Measurements from ENCODE around the gene LYST.
"Not testable (repeated sequence)": the region's sequence is repeated elsewhere in the genome, so short reads cannot be mapped to it uniquely, and the experiment has no call there.

LYST gene

DNA sequence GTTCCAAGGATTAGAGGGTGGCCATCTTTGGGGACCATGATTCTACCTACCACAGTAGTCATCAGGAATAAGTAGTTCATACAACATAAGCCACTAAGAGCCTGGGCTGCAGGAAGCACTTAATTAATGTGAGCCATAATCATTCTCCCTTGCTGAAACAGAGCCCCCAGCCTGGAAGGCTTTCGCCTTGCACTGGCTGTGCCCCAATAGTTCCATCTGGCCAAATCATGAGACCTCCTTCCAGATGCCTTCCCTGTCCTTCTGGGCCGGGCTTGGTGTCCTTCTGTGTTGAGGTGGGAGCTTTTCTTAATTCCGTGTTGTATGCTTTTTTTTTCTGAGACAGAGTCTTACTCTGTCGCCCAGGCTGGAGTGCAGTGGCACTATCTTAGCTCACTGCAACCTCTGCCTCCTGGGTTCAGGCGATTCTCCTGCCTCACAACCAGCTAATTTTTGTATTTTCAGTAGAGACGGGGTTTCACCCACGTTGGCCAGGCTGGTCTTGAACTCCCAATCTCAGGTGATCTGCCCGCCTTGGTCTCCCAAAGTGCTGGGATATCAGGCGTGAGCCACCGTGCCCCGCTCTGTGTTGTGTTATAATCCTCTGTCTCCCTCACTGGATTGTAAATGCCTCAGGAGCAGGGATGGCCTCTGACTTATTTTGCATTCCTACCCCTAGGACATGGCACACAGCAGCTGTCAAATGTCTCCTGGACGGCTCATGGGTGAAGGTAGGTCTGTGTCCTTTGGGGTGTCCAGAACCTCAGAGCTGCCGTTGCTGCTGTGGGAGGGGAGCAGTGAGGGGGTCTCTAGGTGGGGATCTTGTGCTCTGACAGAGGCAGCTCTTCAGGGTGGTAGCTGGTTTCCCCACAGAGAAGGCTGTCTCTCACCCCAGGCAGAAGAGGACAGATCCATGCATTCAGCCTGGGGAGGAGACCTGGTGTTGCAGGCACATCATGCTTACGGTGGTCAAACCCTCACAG lies 227.2 kb downstream of the LYST start:
- no peak overlapping the region for H2AFZ ChIP-seq (ENCODE audit: low read depth, low read length, severe bottlenecking)
- H3K79me2 ChIP-seq (ENCODE audit: insufficient read depth, low read length) = no peaks in the 10 kb centered on the region
- no peaks in the 10 kb centered on the region for H3K36me3 ChIP-seq (ENCODE audit: low read length)
- no peak for TF ChIP-seq EZH2phosphoT487 (conservative IDR thresholded peaks at IDR 0.05; ENCODE audit: low read length)
- TF ChIP-seq, protein P1, sequence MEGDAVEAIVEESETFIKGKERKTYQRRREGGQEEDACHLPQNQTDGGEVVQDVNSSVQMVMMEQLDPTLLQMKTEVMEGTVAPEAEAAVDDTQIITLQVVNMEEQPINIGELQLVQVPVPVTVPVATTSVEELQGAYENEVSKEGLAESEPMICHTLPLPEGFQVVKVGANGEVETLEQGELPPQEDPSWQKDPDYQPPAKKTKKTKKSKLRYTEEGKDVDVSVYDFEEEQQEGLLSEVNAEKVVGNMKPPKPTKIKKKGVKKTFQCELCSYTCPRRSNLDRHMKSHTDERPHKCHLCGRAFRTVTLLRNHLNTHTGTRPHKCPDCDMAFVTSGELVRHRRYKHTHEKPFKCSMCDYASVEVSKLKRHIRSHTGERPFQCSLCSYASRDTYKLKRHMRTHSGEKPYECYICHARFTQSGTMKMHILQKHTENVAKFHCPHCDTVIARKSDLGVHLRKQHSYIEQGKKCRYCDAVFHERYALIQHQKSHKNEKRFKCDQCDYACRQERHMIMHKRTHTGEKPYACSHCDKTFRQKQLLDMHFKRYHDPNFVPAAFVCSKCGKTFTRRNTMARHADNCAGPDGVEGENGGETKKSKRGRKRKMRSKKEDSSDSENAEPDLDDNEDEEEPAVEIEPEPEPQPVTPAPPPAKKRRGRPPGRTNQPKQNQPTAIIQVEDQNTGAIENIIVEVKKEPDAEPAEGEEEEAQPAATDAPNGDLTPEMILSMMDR (IDR thresholded peaks at IDR 0.05; ENCODE audit: insufficient read depth, low read length, poor library complexity, severe bottlenecking) = no peak
- no peaks in the 10 kb centered on the region for H3K9me2 ChIP-seq (replicated peaks; ENCODE audit: insufficient read depth, low read length)
- H3K9me3 ChIP-seq (ENCODE audit: insufficient read depth, low read length) = no peaks in the 10 kb centered on the region
- no peak overlapping the region for H3K9ac ChIP-seq (ENCODE audit: low read length)
- no peaks in the 10 kb centered on the region for H4K20me1 ChIP-seq (ENCODE audit: low read depth, low read length)
- no peak overlapping the region for H3K27ac ChIP-seq (ENCODE audit: low read depth, low read length)
- H3F3A ChIP-seq (ENCODE audit: insufficient read depth) = no peaks in the 10 kb centered on the region
- no peaks in the 10 kb centered on the region for H3K27me3 ChIP-seq (ENCODE audit: low read length)
- H3K4me2 ChIP-seq (ENCODE audit: low read depth, low read length, poor library complexity, severe bottlenecking) = no peak overlapping the region
- no peak overlapping the region for H3K4me3 ChIP-seq (ENCODE audit: insufficient read depth, low read length, poor library complexity, severe bottlenecking)

DNA sequence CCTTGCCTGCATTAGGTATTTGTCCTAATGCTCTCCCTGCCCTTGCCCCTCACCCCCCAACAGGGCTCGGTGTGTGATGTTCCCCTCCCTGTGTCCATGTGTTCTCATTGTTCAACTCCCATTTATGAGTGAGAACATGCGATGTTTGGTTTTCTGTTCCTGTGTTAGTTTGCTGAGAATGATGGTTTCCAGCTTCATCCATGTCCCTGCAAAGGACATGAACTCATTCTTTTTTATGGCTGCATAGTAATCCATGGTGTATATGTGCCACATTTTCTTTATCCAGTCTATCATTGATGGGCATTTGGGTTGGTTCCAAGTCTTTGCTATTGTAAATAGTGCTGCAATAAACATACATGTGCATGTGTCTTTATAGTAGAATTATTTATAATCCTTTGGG lies 228.1 kb downstream of the LYST start:
- not testable (repeated sequence) for H3K4me2 ChIP-seq (ENCODE audit: low read depth, low read length, poor library complexity, severe bottlenecking); H3K9ac ChIP-seq (ENCODE audit: low read length); H3K4me3 ChIP-seq (ENCODE audit: insufficient read depth, low read length, poor library complexity, severe bottlenecking); H2AFZ ChIP-seq (ENCODE audit: low read depth, low read length, severe bottlenecking); H3K36me3 ChIP-seq (ENCODE audit: low read length); H3K27me3 ChIP-seq (ENCODE audit: low read length); H3K27ac ChIP-seq (ENCODE audit: low read depth, low read length); H3K79me2 ChIP-seq (ENCODE audit: insufficient read depth, low read length); H4K20me1 ChIP-seq (ENCODE audit: low read depth, low read length); H3K9me3 ChIP-seq (ENCODE audit: insufficient read depth, low read length); H3F3A ChIP-seq (ENCODE audit: insufficient read depth); H3K9me2 ChIP-seq (replicated peaks; ENCODE audit: insufficient read depth, low read length)

DNA sequence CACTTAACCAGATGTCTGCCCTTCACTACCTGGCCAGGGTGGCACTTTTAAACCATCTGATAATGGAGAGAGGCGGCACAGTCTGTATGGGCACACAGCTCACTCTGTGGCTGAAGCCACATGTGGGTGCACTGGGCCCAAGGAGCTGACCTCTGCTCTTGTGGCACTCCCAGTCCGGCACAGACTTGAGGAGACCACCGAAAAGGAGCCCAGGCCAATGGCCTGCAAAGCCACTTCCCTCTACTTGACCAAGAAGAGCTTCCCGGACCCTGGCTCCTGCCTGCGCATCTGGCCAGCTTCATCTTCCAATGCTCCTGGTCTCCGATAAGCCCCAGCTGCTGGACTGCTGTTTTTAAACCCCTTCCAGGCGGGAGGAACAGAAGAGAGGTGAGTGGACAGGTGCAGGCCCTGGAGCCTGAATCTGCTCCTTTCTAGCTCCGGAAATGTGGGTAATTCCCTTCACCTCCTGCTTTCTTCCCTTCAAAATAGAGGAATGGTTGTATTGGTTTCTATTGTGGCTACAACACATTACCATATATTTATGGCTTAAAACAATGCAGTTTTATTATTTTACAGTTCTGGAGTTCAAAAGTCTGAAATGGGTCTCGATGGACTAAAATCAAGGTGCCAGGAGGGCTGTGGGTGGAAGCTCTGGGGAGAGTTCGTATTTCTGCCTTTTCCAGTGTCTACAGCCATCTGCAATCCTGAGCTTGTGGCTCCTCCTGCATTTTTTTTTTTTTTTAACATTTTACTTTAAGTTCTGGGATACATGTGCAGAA lies 228.8 kb downstream of the LYST start:
- H3K4me2 ChIP-seq (ENCODE audit: low read depth, low read length, poor library complexity, severe bottlenecking) = no peak overlapping the region
- no peak overlapping the region for H3K4me3 ChIP-seq (ENCODE audit: insufficient read depth, low read length, poor library complexity, severe bottlenecking)
- no peaks in the 10 kb centered on the region for H3K9me3 ChIP-seq (ENCODE audit: insufficient read depth, low read length)
- H3K27me3 ChIP-seq (ENCODE audit: low read length) = no peaks in the 10 kb centered on the region
- no peaks in the 10 kb centered on the region for H3K9me2 ChIP-seq (replicated peaks; ENCODE audit: insufficient read depth, low read length)
- no peak overlapping the region for H3K27ac ChIP-seq (ENCODE audit: low read depth, low read length)
- TF ChIP-seq EZH2phosphoT487 (conservative IDR thresholded peaks at IDR 0.05; ENCODE audit: low read length) = no peak
- TF ChIP-seq, protein P1 (IDR thresholded peaks at IDR 0.05; ENCODE audit: insufficient read depth, low read length, poor library complexity, severe bottlenecking) = no peak
- H3F3A ChIP-seq (ENCODE audit: insufficient read depth) = no peaks in the 10 kb centered on the region
- H2AFZ ChIP-seq (ENCODE audit: low read depth, low read length, severe bottlenecking) = no peak overlapping the region
- H4K20me1 ChIP-seq (ENCODE audit: low read depth, low read length) = no peaks in the 10 kb centered on the region
- H3K36me3 ChIP-seq (ENCODE audit: low read length) = no peaks in the 10 kb centered on the region
- H3K79me2 ChIP-seq (ENCODE audit: insufficient read depth, low read length) = no peaks in the 10 kb centered on the region
- H3K9ac ChIP-seq (ENCODE audit: low read length) = no peak overlapping the region
